ENCODE measurements around the gene RAB44.

RAB44 gene

GRCh38 chr6:36656441-36656840, 41.2 kb upstream of the RAB44 start:
- Histone ChIP-seq H3K9me3 (ENCODE audit: insufficient read depth, low read length) (no peaks in the 10 kb centered on the region), H3K4me2 (ENCODE audit: low read length) (no peak overlapping the region), H3K4me3 (ENCODE audit: low read length) (no peak overlapping the region), H3K9ac (ENCODE audit: low read length) (no peak overlapping the region), H3K27me3 (ENCODE audit: low read depth, low read length) (peaks cover 49% of the 10 kb centered on the region), H3K4me1 (ENCODE audit: low read length) (peaks cover 4% of the 10 kb centered on the region), H2AFZ (ENCODE audit: low read depth, low read length) (no peak overlapping the region), H3K79me2 (ENCODE audit: low read length) (no peaks in the 10 kb centered on the region), H4K20me1 (ENCODE audit: insufficient read depth, low read length) (no peaks in the 10 kb centered on the region), H3K36me3 (replicated peaks; ENCODE audit: low read depth, low read length) (no peaks in the 10 kb centered on the region), H3K27ac (ENCODE audit: low read length) (no peak overlapping the region)
- TF ChIP-seq CTCF (IDR thresholded peaks at IDR 0.05; ENCODE audit: low read depth, low read length) (no peak), EZH2phosphoT487 (IDR thresholded peaks at IDR 0.05; ENCODE audit: low read depth) (no peak)

DNA sequence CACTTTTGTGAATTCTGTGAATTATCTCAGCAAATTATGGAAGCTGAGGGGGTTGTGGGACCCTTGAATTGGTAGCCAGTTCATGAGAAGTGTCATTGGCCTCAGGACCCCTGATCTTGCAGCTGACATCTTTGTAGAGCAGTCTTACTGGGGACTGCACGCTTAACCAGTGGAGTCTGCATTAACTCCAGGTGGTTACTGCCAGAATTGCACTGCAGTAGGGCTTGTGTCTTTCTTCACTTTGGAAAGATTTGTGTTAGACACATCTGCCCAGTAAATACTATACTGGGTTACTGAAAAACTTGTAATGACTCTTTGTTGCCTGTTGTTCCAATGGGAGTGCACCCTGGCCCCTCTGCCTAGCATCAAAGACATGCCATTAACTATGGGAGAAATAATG, 40.4 kb upstream of the RAB44 start:
- Histone ChIP-seq H2AFZ (ENCODE audit: low read depth, low read length) (no peak overlapping the region), H3K4me3 (ENCODE audit: low read length) (no peak overlapping the region), H3K9me3 (ENCODE audit: insufficient read depth, low read length) (no peaks in the 10 kb centered on the region), H3K4me1 (ENCODE audit: low read length) (peaks cover 6% of the 10 kb centered on the region), H3K27me3 (ENCODE audit: low read depth, low read length) (peaks cover 49% of the 10 kb centered on the region), H3K79me2 (ENCODE audit: low read length) (no peaks in the 10 kb centered on the region), H3K9ac (ENCODE audit: low read length) (no peak overlapping the region), H3K4me2 (ENCODE audit: low read length) (no peak overlapping the region), H4K20me1 (ENCODE audit: insufficient read depth, low read length) (no peaks in the 10 kb centered on the region), H3K36me3 (replicated peaks; ENCODE audit: low read depth, low read length) (no peaks in the 10 kb centered on the region), H3K27ac (ENCODE audit: low read length) (no peak overlapping the region)
- TF ChIP-seq EZH2phosphoT487 (IDR thresholded peaks at IDR 0.05; ENCODE audit: low read depth) (no peak), CTCF (IDR thresholded peaks at IDR 0.05; ENCODE audit: low read depth, low read length) (no peak)

- H3K4me1 ChIP-seq (ENCODE audit: low read length): peaks cover 14% of the 10 kb centered on the region
- H3K4me3 ChIP-seq (ENCODE audit: low read length): no peak overlapping the region
- no peaks in the 10 kb centered on the region for H3K36me3 ChIP-seq (replicated peaks; ENCODE audit: low read depth, low read length)
- no peaks in the 10 kb centered on the region for H4K20me1 ChIP-seq (ENCODE audit: insufficient read depth, low read length)
- H3K9ac ChIP-seq (ENCODE audit: low read length): no peak overlapping the region
- no peak overlapping the region for H2AFZ ChIP-seq (ENCODE audit: low read depth, low read length)
- no peaks in the 10 kb centered on the region for H3K9me3 ChIP-seq (ENCODE audit: insufficient read depth, low read length)
- TF ChIP-seq CTCF (IDR thresholded peaks at IDR 0.05; ENCODE audit: low read depth, low read length) (no peak), EZH2phosphoT487 (IDR thresholded peaks at IDR 0.05; ENCODE audit: low read depth) (no peak)
- H3K27me3 ChIP-seq (ENCODE audit: low read depth, low read length): peaks cover 50% of the 10 kb centered on the region
- H3K4me2 ChIP-seq (ENCODE audit: low read length): no peak overlapping the region
- no peak overlapping the region for H3K27ac ChIP-seq (ENCODE audit: low read length)
- H3K79me2 ChIP-seq (ENCODE audit: low read length): no peaks in the 10 kb centered on the region
Observed at GRCh38 chr6:36657942-36658544, 39.6 kb upstream of the RAB44 start.

GRCh38 chr6:36659271-36659670, 38.4 kb upstream of the RAB44 start:
- no peaks in the 10 kb centered on the region for H4K20me1 ChIP-seq (ENCODE audit: insufficient read depth, low read length)
- H3K27ac ChIP-seq (ENCODE audit: low read length): no peak overlapping the region
- no peak overlapping the region for H3K9ac ChIP-seq (ENCODE audit: low read length)
- no peak for TF ChIP-seq EZH2phosphoT487 (IDR thresholded peaks at IDR 0.05; ENCODE audit: low read depth)
- TF ChIP-seq CTCF (IDR thresholded peaks at IDR 0.05; ENCODE audit: low read depth, low read length): no peak
- H3K4me3 ChIP-seq (ENCODE audit: low read length): no peak overlapping the region
- no peaks in the 10 kb centered on the region for H3K79me2 ChIP-seq (ENCODE audit: low read length)
- H3K4me2 ChIP-seq (ENCODE audit: low read length): no peak overlapping the region
- peaks cover 23% of the 10 kb centered on the region for H3K4me1 ChIP-seq (ENCODE audit: low read length)
- H3K9me3 ChIP-seq (ENCODE audit: insufficient read depth, low read length): no peaks in the 10 kb centered on the region
- H2AFZ ChIP-seq (ENCODE audit: low read depth, low read length): no peak overlapping the region
- peaks cover 51% of the 10 kb centered on the region for H3K27me3 ChIP-seq (ENCODE audit: low read depth, low read length)
- no peaks in the 10 kb centered on the region for H3K36me3 ChIP-seq (replicated peaks; ENCODE audit: low read depth, low read length)

All from OCI-LY3 (cell line).